Activated T-helper 9 cell treated with anti-CD3 and anti-CD28 coated beads, Interleukin-2, amount 50 U/mL, for 16 hours (primary cell): Measurements from ENCODE around the gene ATP6V0E2.

Experiments used
- DNase-seq: peaks from one replicate; pipeline ENCODE4 v3.0.0-alpha.2; 2020; ENCODE audit warnings: low read depth

ATP6V0E2 gene

DNA sequence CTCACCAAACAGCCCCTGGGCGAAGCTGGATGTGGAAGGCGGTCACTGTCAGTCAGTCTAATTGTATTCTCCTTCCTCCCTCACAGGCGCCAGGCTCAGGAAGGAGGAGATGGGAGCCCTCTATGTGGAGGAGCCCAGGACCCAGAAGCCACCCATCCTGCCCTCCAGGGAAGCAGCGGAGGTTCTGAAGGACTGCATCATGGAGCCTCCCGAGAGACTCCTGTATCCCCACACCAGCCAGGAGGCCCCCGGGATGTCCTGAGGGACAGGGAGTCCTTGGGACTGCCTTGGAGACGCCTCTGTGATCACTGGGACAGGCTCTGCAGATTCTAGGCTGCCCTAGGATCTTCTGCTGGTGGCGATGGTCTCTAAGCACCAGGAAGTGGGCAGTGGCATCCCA, 9.7 kb upstream of the ATP6V0E2 start:
- DNase-seq = no peak

GRCh38 chr7:149864751-149865150, 9.0 kb upstream of the ATP6V0E2 start:
- no peak for DNase-seq

GRCh38 chr7:149865437-149865836, 8.3 kb upstream of the ATP6V0E2 start:
- DNase-seq = no peak

GRCh38 chr7:149866139-149866778, 7.5 kb upstream of the ATP6V0E2 start:
- DNase-seq = no peak

DNA sequence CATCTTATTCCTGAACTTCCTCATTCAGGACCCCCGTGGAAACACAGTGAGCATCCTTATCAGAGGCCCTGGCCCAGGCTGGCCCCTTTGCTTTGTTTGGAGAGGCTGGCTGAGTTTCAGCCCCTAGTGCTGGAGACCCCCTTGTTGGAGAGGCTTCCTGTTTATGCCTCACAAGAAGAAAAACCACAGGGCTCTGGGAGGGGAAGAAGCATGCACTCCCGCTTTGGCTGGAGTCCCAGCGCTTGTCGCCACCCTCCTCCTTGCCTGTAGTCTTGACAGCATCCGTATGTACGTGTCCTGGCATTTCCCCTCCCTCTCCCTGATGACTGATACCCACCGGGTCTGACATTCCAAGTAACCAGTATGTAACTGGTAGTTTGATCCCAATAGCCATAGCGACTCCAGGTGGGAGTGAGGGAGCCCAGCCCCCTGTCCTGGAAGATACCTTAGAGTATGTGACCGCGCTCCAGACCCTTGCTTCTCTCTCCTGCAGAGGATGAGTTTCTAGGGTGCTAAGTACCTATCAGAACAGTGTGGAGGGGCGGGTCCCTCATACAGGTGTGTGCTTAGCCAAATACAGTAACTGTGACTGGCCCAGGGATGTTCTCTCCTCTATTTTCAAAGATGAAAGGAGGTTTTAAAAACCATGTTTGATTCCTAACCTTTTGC, 6.9 kb upstream of the ATP6V0E2 start:
- DNase-seq = no peak

DNA sequence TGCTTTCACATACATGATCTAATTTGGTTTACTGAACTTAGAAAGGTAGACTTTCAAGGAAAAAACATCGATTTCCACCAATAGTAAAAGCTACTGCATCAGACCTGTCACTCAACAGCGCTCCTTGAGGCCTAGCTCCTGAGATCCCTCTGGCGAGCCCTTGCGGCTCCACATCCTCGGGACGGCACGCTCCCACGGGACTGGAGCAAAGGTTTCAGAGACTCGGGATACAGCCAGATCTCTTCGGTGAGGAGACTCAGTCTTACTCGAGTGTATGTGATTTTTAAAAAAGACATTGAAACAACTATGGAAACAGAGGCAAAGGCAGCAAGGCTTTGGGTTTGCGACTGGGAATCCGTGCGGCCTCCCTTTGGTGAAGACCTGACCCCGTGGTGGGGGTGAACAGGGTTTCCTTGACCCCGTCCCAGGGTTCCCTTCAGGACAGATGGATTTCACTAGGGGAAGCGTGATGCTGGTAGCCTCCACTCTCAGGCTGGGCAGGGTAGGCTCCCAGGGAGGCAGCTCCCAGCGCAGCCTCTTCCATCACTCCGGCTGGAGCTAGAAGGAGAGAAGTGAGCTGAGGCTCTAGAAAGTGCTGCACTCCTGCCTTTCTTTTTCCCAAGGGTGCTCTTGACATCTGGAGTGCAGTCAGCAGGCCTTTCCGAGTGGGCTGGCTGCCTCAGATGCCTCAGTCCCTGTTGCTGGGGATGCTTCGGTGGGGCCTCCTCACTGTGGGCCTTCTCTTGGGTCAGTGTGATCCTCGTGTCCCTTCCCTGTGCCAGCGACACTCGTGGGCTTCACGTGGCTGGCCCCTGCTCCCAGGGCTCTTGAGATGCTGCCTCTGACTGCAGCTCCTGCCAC, 5.8 kb upstream of the ATP6V0E2 start:
- no peak for DNase-seq

- DNase-seq = no peak
Measured at GRCh38 chr7:149868623-149869290, 5.0 kb upstream of the ATP6V0E2 start.

DNA sequence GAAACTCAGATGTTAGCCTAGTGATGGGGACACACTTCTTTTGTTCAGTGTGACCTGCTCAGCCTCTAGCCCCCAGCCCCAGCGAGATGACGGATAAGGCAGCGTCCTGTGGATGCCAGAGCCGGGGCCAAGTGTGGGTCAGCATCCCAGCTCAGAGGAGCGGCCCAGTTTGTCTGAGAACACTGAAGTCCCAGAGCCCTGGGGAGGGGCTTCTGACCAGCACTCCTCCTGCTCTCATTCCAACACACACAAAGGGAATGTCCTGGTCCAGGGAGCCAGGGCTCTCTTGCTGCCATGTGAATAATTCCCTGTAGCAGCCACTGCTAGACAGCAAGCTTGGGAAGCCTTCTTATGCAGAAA, 4.5 kb upstream of the ATP6V0E2 start:
- DNase-seq = no peak

DNA sequence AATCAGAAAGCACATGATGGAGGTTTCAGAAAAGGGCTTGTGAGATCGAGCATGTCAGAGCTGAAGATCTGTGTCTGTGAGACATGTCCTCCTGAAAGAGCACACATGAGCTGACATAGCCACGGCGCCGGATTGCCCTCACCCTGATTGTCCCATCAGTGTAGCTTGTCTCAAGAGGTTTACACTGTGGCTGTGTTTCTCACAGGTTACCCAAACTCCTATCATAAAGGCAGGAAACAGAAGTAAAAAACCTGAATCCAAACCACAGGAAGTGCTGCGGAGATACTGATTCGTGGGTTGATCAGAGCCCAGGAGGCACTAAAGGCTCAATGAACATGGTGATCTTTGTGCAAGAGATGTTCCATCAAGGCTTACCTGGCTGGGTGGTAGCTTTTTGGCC, 3.9 kb upstream of the ATP6V0E2 start:
- DNase-seq = no peak

- DNase-seq = no peak
Measured at GRCh38 chr7:149870274-149870673, 3.5 kb upstream of the ATP6V0E2 start.

DNA sequence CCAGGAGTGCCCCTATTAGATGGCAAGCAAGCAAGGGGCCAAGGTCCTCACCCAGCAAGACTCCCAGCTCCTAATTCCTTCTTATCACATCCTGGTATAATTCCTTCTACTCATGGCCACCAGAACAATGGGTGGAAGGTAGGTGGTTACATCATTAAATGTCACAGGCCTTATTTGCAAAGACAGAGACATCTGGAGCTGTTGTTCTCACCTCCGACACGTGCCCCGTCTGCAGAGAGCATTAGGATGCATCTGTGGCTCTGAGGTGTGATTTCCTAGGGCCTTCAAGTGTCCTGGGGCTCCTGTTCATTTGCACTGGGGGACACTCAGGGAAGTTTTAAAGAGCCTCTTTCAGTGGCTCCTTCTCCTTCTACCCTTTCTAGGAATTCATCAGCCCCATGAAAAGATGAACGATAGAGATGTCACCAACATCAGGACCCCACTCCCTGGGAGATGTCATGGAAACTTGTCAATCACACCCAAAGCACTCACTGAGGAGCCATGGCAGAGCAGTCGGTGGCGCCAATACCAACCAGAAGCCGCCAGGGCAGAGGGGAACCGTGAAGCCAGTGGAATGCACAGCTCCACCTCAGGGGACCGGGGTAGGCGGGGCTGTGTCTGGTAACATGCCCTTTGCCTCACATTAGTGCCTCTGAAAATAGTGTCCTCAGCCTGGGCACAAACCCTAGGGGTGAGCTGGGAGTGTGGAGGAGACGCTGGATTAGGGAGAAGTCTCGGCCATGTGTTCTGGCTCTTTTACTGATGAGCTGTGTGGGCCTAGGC, 2.9 kb upstream of the ATP6V0E2 start:
- DNase-seq = no peak

- DNase-seq = no peak
Measured at GRCh38 chr7:149871576-149871975, 2.2 kb upstream of the ATP6V0E2 start.

DNA sequence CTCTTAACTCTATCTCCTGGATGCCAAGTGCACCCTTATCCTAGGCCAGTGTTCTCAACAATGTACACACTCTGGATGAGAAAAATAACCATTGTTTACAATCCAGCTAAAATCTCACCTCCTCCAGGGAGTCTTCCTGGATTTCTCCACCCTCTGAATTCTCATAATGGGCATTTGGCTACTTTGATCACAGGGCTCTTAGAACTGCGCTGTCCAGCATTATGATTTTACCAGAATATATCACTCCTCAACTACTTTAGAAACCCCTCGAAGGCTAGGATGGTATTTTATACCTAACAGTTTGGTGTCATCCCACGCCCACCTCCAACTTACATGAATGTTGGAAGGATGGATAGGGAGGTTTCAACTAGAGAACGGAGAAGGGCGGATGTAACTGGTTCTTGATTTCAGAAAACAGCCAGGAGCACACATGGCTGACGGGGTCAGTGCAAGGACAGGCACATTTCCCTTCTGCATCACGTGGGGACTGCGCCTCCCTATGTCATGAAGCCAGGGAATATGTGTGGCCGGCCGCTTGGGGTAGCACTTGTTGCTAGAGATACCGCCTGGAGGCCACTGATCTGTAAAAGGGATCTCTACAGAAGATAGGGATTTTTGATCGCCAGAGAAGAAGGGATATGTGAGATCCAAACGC, 1.2 kb upstream of the ATP6V0E2 start:
- DNase-seq = no peak

DNA sequence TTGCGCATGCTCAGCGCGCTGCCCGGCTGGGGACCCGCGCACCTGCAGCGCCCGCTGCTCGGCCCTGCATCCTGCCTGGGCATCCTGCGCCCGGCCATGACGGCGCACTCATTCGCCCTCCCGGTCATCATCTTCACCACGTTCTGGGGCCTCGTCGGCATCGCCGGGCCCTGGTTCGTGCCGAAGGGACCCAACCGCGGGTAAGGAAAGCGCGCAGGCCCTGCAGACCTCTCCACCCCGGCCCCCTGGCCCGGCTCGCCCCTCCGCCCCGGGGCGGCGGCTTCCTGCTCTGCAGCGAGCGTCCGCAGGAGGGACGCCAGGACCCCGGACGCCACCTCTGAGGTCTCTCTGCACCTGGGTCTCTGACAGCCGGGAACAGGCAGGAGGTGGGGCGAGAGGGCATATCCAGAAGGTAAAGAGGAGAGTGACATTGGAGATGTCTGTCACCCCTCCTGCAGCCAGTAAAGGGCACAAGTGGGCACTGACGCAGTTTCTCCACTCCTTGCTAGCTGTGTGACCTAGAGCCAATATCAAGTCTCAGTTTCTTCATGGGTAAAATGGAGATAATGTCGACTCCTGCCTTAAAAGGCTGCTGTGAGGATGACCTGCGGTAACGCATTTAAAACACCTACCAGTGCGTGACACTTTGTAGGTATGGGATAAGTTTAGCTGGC, 338 bp downstream of the ATP6V0E2 start:
- no peak for DNase-seq

DNA sequence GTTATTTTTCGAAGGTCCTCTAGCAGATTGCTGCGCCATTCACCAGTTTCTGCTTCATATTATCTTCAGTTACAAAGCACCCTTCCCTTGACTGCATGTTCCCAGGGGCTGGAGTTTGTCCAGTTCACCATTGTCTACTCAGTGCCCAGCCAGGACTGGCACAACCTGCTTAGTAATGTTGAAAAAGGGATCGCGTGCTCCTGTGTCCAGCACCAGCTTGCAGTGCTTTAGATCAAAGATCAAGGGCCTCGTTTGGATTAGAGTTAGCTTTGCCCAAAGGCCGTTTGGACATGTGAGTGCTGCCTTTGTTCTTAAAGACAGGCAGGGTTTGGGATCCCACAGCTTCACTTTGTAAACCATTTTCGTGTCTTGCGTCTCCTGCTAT, 867 bp downstream of the ATP6V0E2 start:
- no peak for DNase-seq

- no peak for DNase-seq
Measured at GRCh38 chr7:149875396-149875795, 1.6 kb downstream of the ATP6V0E2 start.

GRCh38 chr7:149877890-149878522, 4.2 kb downstream of the ATP6V0E2 start:
- no peak for DNase-seq

DNA sequence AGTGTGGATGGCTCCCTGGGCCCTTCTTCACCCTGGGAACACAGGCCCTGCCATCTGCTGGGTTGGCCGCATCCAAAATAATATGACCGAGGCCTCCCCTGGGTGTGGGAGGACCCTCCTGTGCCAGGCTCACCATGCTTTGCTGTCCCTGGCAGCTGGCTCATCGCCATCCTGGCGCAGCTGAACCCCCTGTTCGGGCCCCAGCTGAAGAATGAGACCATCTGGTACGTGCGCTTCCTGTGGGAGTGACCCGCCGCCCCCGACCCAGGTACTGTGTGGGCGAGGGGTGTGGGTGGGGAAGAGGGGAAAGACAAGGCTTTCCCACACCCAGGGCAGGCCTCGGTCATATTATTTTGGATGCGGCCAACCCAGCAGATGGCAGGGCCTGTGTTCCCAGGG, 4.8 kb downstream of the ATP6V0E2 start:
- no peak for DNase-seq

- no peak for DNase-seq
Measured at GRCh38 chr7:149879271-149879743, 5.5 kb downstream of the ATP6V0E2 start.
